ENCODE measurements around the gene FRYL. TPM values are rescaled to one million over a fixed set of nuclear protein-coding genes. Genes with fewer than 3 reads are reported as not detected.
A peak's percentile ranks its signal among the peaks of the same experiment; 100 is the strongest.
"Not testable (repeated sequence)": the region's sequence is repeated elsewhere in the genome, so short reads cannot be mapped to it uniquely, and the experiment has no call there.

Gene FRYL
- total RNA-seq, 4 donors from 2014 or later = 14.5 to 43.7 (median 20.1) TPM

- Histone ChIP-seq H3K36me3 (no peaks in the 10 kb centered on the region), H3K9me3 (no peaks in the 10 kb centered on the region), H3K4me3 (no peak overlapping the region), H3K27me3 (peaks cover 0 to 3% (median 0%) of the 10 kb centered on the region in 3 donors), H3K27ac (no peak overlapping the region), H3K4me1 (no peaks in the 10 kb centered on the region)
- DNase-seq = no peak
- TF ChIP-seq CTCF (IDR thresholded peaks at IDR 0.05 in 4 of 5, conservative IDR thresholded peaks at IDR 0.05 in 1 of 5) = no peak
- no peak for TF ChIP-seq POLR2A (IDR thresholded peaks at IDR 0.05)
- intact Hi-C loops (cut with DNase I; ENCODE audit: low total_unique reads) (no loop called here), in situ Hi-C loops (cut with MboI; ENCODE audit: low sequenced_read_pairs in 4 of 4) (no loop called here)
- no peak for ATAC-seq
Measured at GRCh38 chr4:48813964-48814363, 33.9 kb upstream of the FRYL start.

GRCh38 chr4:48812866-48813265, 32.8 kb upstream of the FRYL start:
- intact Hi-C loops (cut with DNase I; ENCODE audit: low total_unique reads) = no loop called here

GRCh38 chr4:48804584-48805301, 24.7 kb upstream of the FRYL start:
- no peak for TF ChIP-seq POLR2A (IDR thresholded peaks at IDR 0.05)
- no peak for DNase-seq
- no peak overlapping the region for H3K4me3 ChIP-seq
- no peak for ATAC-seq
- intact Hi-C loops (cut with DNase I; ENCODE audit: low total_unique reads) = no loop called here
- H3K27ac ChIP-seq = no peak overlapping the region
- in situ Hi-C loops (cut with MboI; ENCODE audit: low sequenced_read_pairs in 4 of 4) = no loop called here
- no peaks in the 10 kb centered on the region for H3K4me1 ChIP-seq
- no peaks in the 10 kb centered on the region for H3K9me3 ChIP-seq
- no peaks in the 10 kb centered on the region for H3K36me3 ChIP-seq
- H3K27me3 ChIP-seq = no peaks in the 10 kb centered on the region

More at GRCh38 chr4:48812866-48813265, 32.8 kb upstream of the FRYL start:
- ATAC-seq (no peak), DNase-seq (no peak)
- Histone ChIP-seq H3K4me3 (no peak overlapping the region), H3K27me3 (peaks cover 0 to 3% (median 0%) of the 10 kb centered on the region in 3 donors), H3K4me1 (no peaks in the 10 kb centered on the region), H3K36me3 (no peaks in the 10 kb centered on the region), H3K9me3 (no peaks in the 10 kb centered on the region), H3K27ac (no peak overlapping the region)
- TF ChIP-seq CTCF (IDR thresholded peaks at IDR 0.05 in 4 of 5, conservative IDR thresholded peaks at IDR 0.05 in 1 of 5) (no peak), POLR2A (IDR thresholded peaks at IDR 0.05) (no peak)
- in situ Hi-C loops (cut with MboI; ENCODE audit: low sequenced_read_pairs in 4 of 4) = no loop called here

- H3K4me1 ChIP-seq = no peaks in the 10 kb centered on the region
- H3K27me3 ChIP-seq = no peaks in the 10 kb centered on the region
- no peak for DNase-seq
- intact Hi-C loops (cut with DNase I; ENCODE audit: low total_unique reads) (no loop called here), in situ Hi-C loops (cut with MboI; ENCODE audit: low sequenced_read_pairs in 4 of 4) (no loop called here)
- no peaks in the 10 kb centered on the region for H3K36me3 ChIP-seq
- TF ChIP-seq CTCF (IDR thresholded peaks at IDR 0.05 in 4 of 5, conservative IDR thresholded peaks at IDR 0.05 in 1 of 5) (no peak), POLR2A (IDR thresholded peaks at IDR 0.05) (no peak)
- H3K27ac ChIP-seq = peak overlapping the region; percentile 5 to 47 (median 27)
- H3K4me3 ChIP-seq = no peak overlapping the region
- ATAC-seq = no peak
- H3K9me3 ChIP-seq = no peaks in the 10 kb centered on the region
Measured at GRCh38 chr4:48801016-48801715, 21.1 kb upstream of the FRYL start.

- H3K27me3 ChIP-seq; ATAC-seq; H3K4me3 ChIP-seq; H3K27ac ChIP-seq; H3K36me3 ChIP-seq; H3K9me3 ChIP-seq; DNase-seq; intact Hi-C loops (cut with DNase I; ENCODE audit: low total_unique reads); H3K4me1 ChIP-seq; in situ Hi-C loops (cut with MboI; ENCODE audit: low sequenced_read_pairs in 4 of 4): not testable (repeated sequence)
Measured at GRCh38 chr4:48800155-48800554, 20.1 kb upstream of the FRYL start.
